ENCODE results near the gene OR52J3. TPM values are rescaled to one million over a fixed set of nuclear protein-coding genes. Genes with fewer than 3 reads are reported as not detected.

Gene OR52J3
- total RNA-seq (ENCODE audit: low replicate concordance): not detected in 2 replicates

GRCh38 chr11:5046226-5046625, at the start of gene OR52J3:
TSS of gene OR52J3 (plus strand) at chr11:5046526. CDS start at chr11:5046526, 0 bp downstream.

GRCh38 chr11:5059391-5059790, 13.1 kb downstream of the OR52J3 start, which contains the start of gene OR52E2:
TSS of gene OR52E2 (minus strand) at chr11:5059627. CDS start at chr11:5059627, 0 bp downstream.

GRCh38 chr11:5069272-5069671, 22.9 kb downstream of the OR52J3 start, which contains the start of gene OR52E1:
TSS of gene OR52E1 (plus strand) at chr11:5069572.

Other genes with a start within 250 kb of the OR52J3 start
- gene OR52R1, start 242.1 kb upstream of the OR52J3 start, total RNA-seq (ENCODE audit: low replicate concordance): not detected in 2 replicates
- gene OR51F2, start 225.2 kb upstream of the OR52J3 start, total RNA-seq (ENCODE audit: low replicate concordance): not detected in 2 replicates
- gene OR51S1, start 197.3 kb upstream of the OR52J3 start, total RNA-seq (ENCODE audit: low replicate concordance): not detected in 2 replicates
- gene OR51T1, start 164.6 kb upstream of the OR52J3 start, total RNA-seq (ENCODE audit: low replicate concordance): not detected in 2 replicates
- not detected in 2 replicates for gene OR51A7, start 142.7 kb upstream of the OR52J3 start, total RNA-seq (ENCODE audit: low replicate concordance)
- gene OR51G2, start 127.2 kb upstream of the OR52J3 start, total RNA-seq (ENCODE audit: low replicate concordance): not detected in 2 replicates
- gene OR51G1, start 122.2 kb upstream of the OR52J3 start, total RNA-seq (ENCODE audit: low replicate concordance): not detected in 2 replicates
- gene OR51A4, start 98.9 kb upstream of the OR52J3 start, total RNA-seq (ENCODE audit: low replicate concordance): not detected in 2 replicates
- gene OR51A2, start 90.8 kb upstream of the OR52J3 start, total RNA-seq (ENCODE audit: low replicate concordance): not detected in 2 replicates
- gene OR51L1, start 51.7 kb upstream of the OR52J3 start, total RNA-seq (ENCODE audit: low replicate concordance): not detected in 2 replicates
- not detected in 2 replicates for gene OR52E2, start 13.1 kb downstream of the OR52J3 start, total RNA-seq (ENCODE audit: low replicate concordance)
- gene OR52E1, start 23.0 kb downstream of the OR52J3 start, total RNA-seq (ENCODE audit: low replicate concordance): not detected in 2 replicates
- gene OR52A5, start 91.8 kb downstream of the OR52J3 start, total RNA-seq (ENCODE audit: low replicate concordance): not detected in 2 replicates
- gene OR52A1, start 108.2 kb downstream of the OR52J3 start, total RNA-seq (ENCODE audit: low replicate concordance): not detected in 2 replicates
- not detected in 2 replicates for gene OR51V1, start 154.2 kb downstream of the OR52J3 start, total RNA-seq (ENCODE audit: low replicate concordance)
- not detected in 2 replicates for gene HBB, start 180.5 kb downstream of the OR52J3 start, total RNA-seq (ENCODE audit: low replicate concordance)
- not detected in 2 replicates for gene HBD, start 188.0 kb downstream of the OR52J3 start, total RNA-seq (ENCODE audit: low replicate concordance)
- not detected in 2 replicates for gene HBG1, start 203.3 kb downstream of the OR52J3 start, total RNA-seq (ENCODE audit: low replicate concordance)
- gene HBG2, start 208.3 kb downstream of the OR52J3 start, total RNA-seq (ENCODE audit: low replicate concordance): 0.12 TPM in 1 of 2 replicates, not detected in the other
- gene HBE1, start 223.4 kb downstream of the OR52J3 start, total RNA-seq (ENCODE audit: low replicate concordance): not detected in 2 replicates